SK-N-SH (cell line): ENCODE data around the gene BCAS3. TPM values are rescaled to one million over a fixed set of nuclear protein-coding genes. Genes with fewer than 3 reads are reported as not detected.

Experiments used
- CTCF ChIA-PET: fragments of 300-600, 350-600 bp; formaldehyde crosslinking; extraction: SDS; loops from one replicate; lab custom pipeline; 2021; lab: Yijun Ruan, JAX
- POLR2A ChIA-PET: fragments of 350-600 bp; sonication (Branson Sonifier 250); formaldehyde crosslinking; extraction: SDS; loops from one replicate; lab custom pipeline; 2020; ENCODE audit warnings: antibody characterized with exemption, inconsistent platforms; lab: Yijun Ruan, JAX
- DNase-seq: peaks from one replicate; pipeline ENCODE4 v3.0.0; 2012
- H2AFZ ChIP-seq: fragments of 200-600 bp; sonication (generic); 2 replicates; pipeline ENCODE4 v1.8.1; 2016; ENCODE audit warnings: antibody characterized with exemption, mild to moderate bottlenecking, low read depth
- H3F3A ChIP-seq: fragments of 200-600 bp; sonication (generic); replicated peaks from 2 replicates; pipeline ENCODE3; 2016; ENCODE audit warnings: antibody characterized with exemption, mild to moderate bottlenecking; ENCODE audit not compliant: insufficient read depth
- H3K27ac ChIP-seq, 2 experiments: fragments of 200-500 bp in 1 of 2; fragments of 200-600 bp in 1 of 2; sonication (Bioruptor generic) in 1 of 2; sonication (generic), shearing (Covaris generic) in 1 of 2; 2 replicates each; pipeline versions ENCODE4 v1.5.1 to v1.6.1; 2014 to 2016; ENCODE audit warnings: low read depth in 2 of 2, inconsistent platforms in 1 of 2, low read length in 1 of 2, mild to moderate bottlenecking in 1 of 2, mixed read lengths in 1 of 2
- H3K27me3 ChIP-seq: fragments of 200-600 bp; sonication (generic), shearing (Covaris generic); 2 replicates; pipeline ENCODE4 v1.6.1; 2016; ENCODE audit warnings: mixed run types; ENCODE audit not compliant: insufficient read depth
- H3K36me3 ChIP-seq, 2 experiments: fragments of 200-500 bp in 1 of 2; fragments of 200-600 bp in 1 of 2; sonication (Bioruptor generic) in 1 of 2; sonication (generic) in 1 of 2; replicated peaks in 1 of 2; 2 replicates each; pipeline versions ENCODE3 to v1.5.1; 2014 to 2016; ENCODE audit warnings: low read length in 1 of 2, mild to moderate bottlenecking in 1 of 2; ENCODE audit not compliant: insufficient read depth in 2 of 2, control insufficient read depth in 1 of 2
- H3K4me1 ChIP-seq, 2 experiments: fragments of 200-500 bp in 1 of 2; fragments of 200-600 bp in 1 of 2; sonication (Bioruptor generic) in 1 of 2; sonication (generic), shearing (Covaris generic) in 1 of 2; 2 replicates each; pipeline versions ENCODE4 v1.5.1 to v1.6.1; 2014 to 2016; ENCODE audit warnings: low read depth in 1 of 2, low read length in 1 of 2, mixed run types in 1 of 2; ENCODE audit not compliant: insufficient read depth in 2 of 2, control insufficient read depth in 1 of 2
- H3K4me2 ChIP-seq: fragments of 200-600 bp; sonication (generic), shearing (Covaris generic); 2 replicates; pipeline ENCODE4 v1.6.1; 2017; ENCODE audit warnings: mixed run types
- H3K4me3 ChIP-seq, 2 experiments: fragments of 200-500 bp in 1 of 2; fragments of 200-600 bp in 1 of 2; sonication (Bioruptor generic) in 1 of 2; sonication (generic), shearing (Covaris generic) in 1 of 2; 2 replicates each; pipeline versions ENCODE4 v1.5.1 to v1.8.1; 2014 to 2016; ENCODE audit warnings: low read depth in 2 of 2, inconsistent platforms in 1 of 2, low read length in 1 of 2, mild to moderate bottlenecking in 1 of 2, mixed read lengths in 1 of 2, moderate library complexity in 1 of 2
- H3K79me2 ChIP-seq: fragments of 200-600 bp; sonication (generic); 2 replicates; pipeline ENCODE4 v1.8.1; 2017; ENCODE audit warnings: mild to moderate bottlenecking; ENCODE audit not compliant: insufficient read depth
- H3K9ac ChIP-seq: fragments of 200-600 bp; sonication (generic); 2 replicates; pipeline ENCODE4 v1.6.1; 2017; ENCODE audit warnings: mixed run types
- H3K9me2 ChIP-seq: fragments of 200-600 bp; sonication (generic); 2 replicates; pipeline ENCODE4 v1.6.1; 2017; ENCODE audit warnings: mixed run types
- H3K9me3 ChIP-seq: fragments of 200-600 bp; sonication (generic); 2 replicates; pipeline ENCODE4 v1.6.1; 2017; ENCODE audit warnings: mixed run types, mild to moderate bottlenecking, moderate library complexity
- H4K20me1 ChIP-seq: fragments of 200-600 bp; sonication (generic); 2 replicates; pipeline ENCODE4 v1.6.1; 2017; ENCODE audit warnings: mild to moderate bottlenecking, mixed run types; ENCODE audit not compliant: insufficient read depth
- ELF1 ChIP-seq: IDR thresholded peaks from 2 replicates; pipeline ENCODE4 v1.4.0; 2012
- EP300 ChIP-seq, 2 experiments: IDR thresholded peaks; 2 replicates each; pipeline versions ENCODE4 v1.4.0 to v1.6.1; 2012; ENCODE audit warnings: borderline replicate concordance in 1 of 2, low read depth in 1 of 2, low read length in 1 of 2
- EZH2phosphoT487 ChIP-seq: fragments of 200-600 bp; sonication (generic); IDR thresholded peaks from 2 replicates; pipeline ENCODE4 v1.6.1; 2017; ENCODE audit warnings: low read depth, mixed run types, mild to moderate bottlenecking, antibody characterized with exemption, moderate library complexity, borderline replicate concordance
- FOSL2 ChIP-seq: IDR thresholded peaks from 2 replicates; pipeline ENCODE4 v1.4.0; 2012; ENCODE audit warnings: low read depth, mild to moderate bottlenecking, moderate library complexity, borderline replicate concordance
- FOXJ3 ChIP-seq: sonication (generic); formaldehyde crosslinking; IDR thresholded peaks from 2 replicates; pipeline ENCODE4 v1.5.1; 2020; ENCODE audit warnings: mild to moderate bottlenecking, missing genetic modification reagents
- FOXM1 ChIP-seq: IDR thresholded peaks from 2 replicates; pipeline ENCODE4 v1.4.0; 2012; ENCODE audit warnings: low read depth, mild to moderate bottlenecking
- GATA2 ChIP-seq: sonication (generic); formaldehyde crosslinking; IDR thresholded peaks from 2 replicates; pipeline ENCODE4 v1.5.0; 2020; ENCODE audit warnings: mild to moderate bottlenecking, missing genetic modification reagents
- JUND ChIP-seq: IDR thresholded peaks from 2 replicates; pipeline ENCODE4 v1.4.0; 2012
- MAX ChIP-seq: IDR thresholded peaks from 2 replicates; pipeline ENCODE4 v1.4.0; 2012; ENCODE audit warnings: low read depth
- MEF2A ChIP-seq: IDR thresholded peaks from 2 replicates; pipeline ENCODE4 v1.4.0; 2012; ENCODE audit warnings: low read depth, borderline replicate concordance
- NFIC ChIP-seq: IDR thresholded peaks from 2 replicates; pipeline ENCODE4 v1.4.0; 2012; ENCODE audit warnings: borderline replicate concordance
- PBX3 ChIP-seq: IDR thresholded peaks from 2 replicates; pipeline ENCODE4; 2012
- RCOR1 ChIP-seq: fragments of 150-350 bp; IDR thresholded peaks from 2 replicates; pipeline ENCODE4 v1.6.1; 2017; ENCODE audit warnings: antibody characterized with exemption, low read length
- RXRA ChIP-seq: IDR thresholded peaks from 2 replicates; pipeline ENCODE4 v1.4.0; 2012; ENCODE audit warnings: low read depth, mild to moderate bottlenecking, borderline replicate concordance
- SIN3A ChIP-seq: IDR thresholded peaks from 2 replicates; pipeline ENCODE4 v1.6.1; 2012; ENCODE audit warnings: low read depth, mild to moderate bottlenecking, low read length, moderate library complexity, borderline replicate concordance
- SMC3 ChIP-seq: IDR thresholded peaks from 2 replicates; pipeline ENCODE4 v1.6.1; 2012; ENCODE audit warnings: low read depth, low read length, improper control_type of control experiment
- TCF12 ChIP-seq: IDR thresholded peaks from 2 replicates; pipeline ENCODE4 v1.4.0; 2012
- TEAD4 ChIP-seq: IDR thresholded peaks from 2 replicates; pipeline ENCODE4 v1.4.0; 2012; ENCODE audit warnings: mild to moderate bottlenecking, borderline replicate concordance; ENCODE audit not compliant: insufficient read depth
- USF1 ChIP-seq: IDR thresholded peaks from 2 replicates; pipeline ENCODE4 v1.4.0; 2012; ENCODE audit warnings: low read depth, borderline replicate concordance
- USF2 ChIP-seq: fragments of 150-350 bp; IDR thresholded peaks from 2 replicates; pipeline ENCODE4 v1.6.1; 2017; ENCODE audit warnings: antibody characterized with exemption, low read length, low read depth, borderline replicate concordance
- YY1 ChIP-seq: IDR thresholded peaks from 2 replicates; pipeline ENCODE4 v1.4.0; 2012; ENCODE audit warnings: low read depth, mild to moderate bottlenecking
- WGBS: methylation state at CpG from one replicate; pipeline ENCODE4 v1.1.6; 2017; ENCODE audit warnings: low lambda C conversion rate; 5-methylcytosine and 5-hydroxymethylcytosine counted together
- polyA plus RNA-seq, 3 experiments: library from polyadenylated mRNA; depleted of rRNA; stranded (reverse); fragments of >200 nt; gene quantifications; 2 replicates each; pipeline ENCODE4 v1.2.3, GENCODE V29; 2012
- TF ChIP-seq, protein P1 (sequence below): fragments of 200-600 bp; sonication (generic); IDR thresholded peaks from 2 replicates; pipeline ENCODE4 v1.6.1; 2017; ENCODE audit warnings: antibody characterized with exemption, mild to moderate bottlenecking, moderate library complexity
- TF ChIP-seq, protein P2 (sequence below): IDR thresholded peaks from 2 replicates; pipeline ENCODE4 v1.4.0; 2012; ENCODE audit warnings: low read depth, borderline replicate concordance
- TF ChIP-seq, protein P3 (sequence below): IDR thresholded peaks from 2 replicates; pipeline ENCODE4 v1.6.1; 2012; ENCODE audit warnings: mild to moderate bottlenecking, low read depth, low read length, moderate library complexity

BCAS3 gene
- polyA plus RNA-seq, 1 of the 3 experiments (the other 2 are of a cell fraction) = 5.9 TPM

DNA sequence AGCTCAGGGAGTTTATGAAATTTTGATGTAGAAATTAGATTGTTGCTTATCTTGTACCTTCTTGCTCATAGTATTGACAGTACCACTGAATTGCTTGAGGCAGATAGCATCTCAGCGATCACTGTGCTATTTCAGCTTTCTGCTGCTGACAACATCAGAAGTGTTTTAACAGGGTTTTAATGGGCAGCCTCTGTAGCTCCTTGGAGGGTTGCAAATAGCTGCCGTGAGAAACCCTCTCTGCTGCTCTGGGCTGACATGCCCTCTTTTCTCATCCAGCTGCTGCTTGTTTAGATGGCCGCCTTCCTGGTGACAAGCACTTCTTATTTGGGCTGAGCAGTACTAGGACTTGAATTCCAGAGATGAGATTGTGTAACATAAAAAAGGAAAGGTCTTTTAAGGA lies 541.8 kb downstream of the BCAS3 start:
- H3K4me1 ChIP-seq = peaks cover 18 to 23% of the 10 kb centered on the region in 2 experiments
- H3K4me3 ChIP-seq = no peak overlapping the region
- ChIA-PET CTCF (interaction anchor here (1.1 to 2.2 kb wide), 4 partner anchors 11 to 499 kb away, joined by 3 to 6 read pairs (median 3); no protein-coding TSS in a partner anchor), POLR2A (no interaction called here)
- H3K27me3 ChIP-seq = no peaks in the 10 kb centered on the region
- peak overlapping the region; percentile 2 for H3K4me2 ChIP-seq
- H3K27ac ChIP-seq = peak overlapping the region; percentile 16 to 35; a peak in 2 of 4 replicates
- no peaks in the 10 kb centered on the region for H4K20me1 ChIP-seq
- 54% methylated on average over 3 of the region's 3 CpGs for WGBS
- H3F3A ChIP-seq = peaks cover 6% of the 10 kb centered on the region
- H3K9ac ChIP-seq = no peak overlapping the region
- no peaks in the 10 kb centered on the region for H3K79me2 ChIP-seq
- no peaks in the 10 kb centered on the region for H3K36me3 ChIP-seq
- peak; percentile 39 for DNase-seq
- no peaks in the 10 kb centered on the region for H3K9me3 ChIP-seq
- no peak overlapping the region for H2AFZ ChIP-seq
- no peaks in the 10 kb centered on the region for H3K9me2 ChIP-seq
- no peak for TF ChIP-seq FOXM1
- no peak for TF ChIP-seq SMC3
- TF ChIP-seq MEF2A = no peak
- TF ChIP-seq EZH2phosphoT487 = no peak
- no peak for TF ChIP-seq USF2
- peak; percentile 94 for TF ChIP-seq GATA2 (CRISPR knock-in tag)
- TF ChIP-seq SIN3A = no peak
- no peak for TF ChIP-seq MAX
- no peak for TF ChIP-seq FOSL2
- TF ChIP-seq NFIC = no peak
- no peak for TF ChIP-seq USF1
- peak; percentile 47 for TF ChIP-seq PBX3
- TF ChIP-seq RXRA = no peak
- TF ChIP-seq RCOR1 = peak; percentile 72
- no peak for TF ChIP-seq TEAD4
- TF ChIP-seq EP300 (IDR thresholded peaks at IDR 0.05; ENCODE audit: borderline replicate concordance in 1 of 2, low read depth in 1 of 2, low read length in 1 of 2) = peak; percentile 24 to 74; a peak in 3 of 4 replicates
- TF ChIP-seq, protein P1, sequence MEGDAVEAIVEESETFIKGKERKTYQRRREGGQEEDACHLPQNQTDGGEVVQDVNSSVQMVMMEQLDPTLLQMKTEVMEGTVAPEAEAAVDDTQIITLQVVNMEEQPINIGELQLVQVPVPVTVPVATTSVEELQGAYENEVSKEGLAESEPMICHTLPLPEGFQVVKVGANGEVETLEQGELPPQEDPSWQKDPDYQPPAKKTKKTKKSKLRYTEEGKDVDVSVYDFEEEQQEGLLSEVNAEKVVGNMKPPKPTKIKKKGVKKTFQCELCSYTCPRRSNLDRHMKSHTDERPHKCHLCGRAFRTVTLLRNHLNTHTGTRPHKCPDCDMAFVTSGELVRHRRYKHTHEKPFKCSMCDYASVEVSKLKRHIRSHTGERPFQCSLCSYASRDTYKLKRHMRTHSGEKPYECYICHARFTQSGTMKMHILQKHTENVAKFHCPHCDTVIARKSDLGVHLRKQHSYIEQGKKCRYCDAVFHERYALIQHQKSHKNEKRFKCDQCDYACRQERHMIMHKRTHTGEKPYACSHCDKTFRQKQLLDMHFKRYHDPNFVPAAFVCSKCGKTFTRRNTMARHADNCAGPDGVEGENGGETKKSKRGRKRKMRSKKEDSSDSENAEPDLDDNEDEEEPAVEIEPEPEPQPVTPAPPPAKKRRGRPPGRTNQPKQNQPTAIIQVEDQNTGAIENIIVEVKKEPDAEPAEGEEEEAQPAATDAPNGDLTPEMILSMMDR = no peak
- TF ChIP-seq JUND = no peak
- TF ChIP-seq ELF1 = no peak
- peak; percentile 59 for TF ChIP-seq TCF12
- TF ChIP-seq, protein P2, sequence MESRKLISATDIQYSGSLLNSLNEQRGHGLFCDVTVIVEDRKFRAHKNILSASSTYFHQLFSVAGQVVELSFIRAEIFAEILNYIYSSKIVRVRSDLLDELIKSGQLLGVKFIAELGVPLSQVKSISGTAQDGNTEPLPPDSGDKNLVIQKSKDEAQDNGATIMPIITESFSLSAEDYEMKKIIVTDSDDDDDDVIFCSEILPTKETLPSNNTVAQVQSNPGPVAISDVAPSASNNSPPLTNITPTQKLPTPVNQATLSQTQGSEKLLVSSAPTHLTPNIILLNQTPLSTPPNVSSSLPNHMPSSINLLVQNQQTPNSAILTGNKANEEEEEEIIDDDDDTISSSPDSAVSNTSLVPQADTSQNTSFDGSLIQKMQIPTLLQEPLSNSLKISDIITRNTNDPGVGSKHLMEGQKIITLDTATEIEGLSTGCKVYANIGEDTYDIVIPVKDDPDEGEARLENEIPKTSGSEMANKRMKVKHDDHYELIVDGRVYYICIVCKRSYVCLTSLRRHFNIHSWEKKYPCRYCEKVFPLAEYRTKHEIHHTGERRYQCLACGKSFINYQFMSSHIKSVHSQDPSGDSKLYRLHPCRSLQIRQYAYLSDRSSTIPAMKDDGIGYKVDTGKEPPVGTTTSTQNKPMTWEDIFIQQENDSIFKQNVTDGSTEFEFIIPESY = no peak
- TF ChIP-seq, protein P3, sequence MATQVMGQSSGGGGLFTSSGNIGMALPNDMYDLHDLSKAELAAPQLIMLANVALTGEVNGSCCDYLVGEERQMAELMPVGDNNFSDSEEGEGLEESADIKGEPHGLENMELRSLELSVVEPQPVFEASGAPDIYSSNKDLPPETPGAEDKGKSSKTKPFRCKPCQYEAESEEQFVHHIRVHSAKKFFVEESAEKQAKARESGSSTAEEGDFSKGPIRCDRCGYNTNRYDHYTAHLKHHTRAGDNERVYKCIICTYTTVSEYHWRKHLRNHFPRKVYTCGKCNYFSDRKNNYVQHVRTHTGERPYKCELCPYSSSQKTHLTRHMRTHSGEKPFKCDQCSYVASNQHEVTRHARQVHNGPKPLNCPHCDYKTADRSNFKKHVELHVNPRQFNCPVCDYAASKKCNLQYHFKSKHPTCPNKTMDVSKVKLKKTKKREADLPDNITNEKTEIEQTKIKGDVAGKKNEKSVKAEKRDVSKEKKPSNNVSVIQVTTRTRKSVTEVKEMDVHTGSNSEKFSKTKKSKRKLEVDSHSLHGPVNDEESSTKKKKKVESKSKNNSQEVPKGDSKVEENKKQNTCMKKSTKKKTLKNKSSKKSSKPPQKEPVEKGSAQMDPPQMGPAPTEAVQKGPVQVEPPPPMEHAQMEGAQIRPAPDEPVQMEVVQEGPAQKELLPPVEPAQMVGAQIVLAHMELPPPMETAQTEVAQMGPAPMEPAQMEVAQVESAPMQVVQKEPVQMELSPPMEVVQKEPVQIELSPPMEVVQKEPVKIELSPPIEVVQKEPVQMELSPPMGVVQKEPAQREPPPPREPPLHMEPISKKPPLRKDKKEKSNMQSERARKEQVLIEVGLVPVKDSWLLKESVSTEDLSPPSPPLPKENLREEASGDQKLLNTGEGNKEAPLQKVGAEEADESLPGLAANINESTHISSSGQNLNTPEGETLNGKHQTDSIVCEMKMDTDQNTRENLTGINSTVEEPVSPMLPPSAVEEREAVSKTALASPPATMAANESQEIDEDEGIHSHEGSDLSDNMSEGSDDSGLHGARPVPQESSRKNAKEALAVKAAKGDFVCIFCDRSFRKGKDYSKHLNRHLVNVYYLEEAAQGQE = no peak
- TF ChIP-seq FOXJ3 (CRISPR knock-in tag) = no peak
- no peak for TF ChIP-seq YY1
